ENCODE measurements around the gene MID1. TPM values are rescaled to one million over a fixed set of nuclear protein-coding genes. Genes with fewer than 3 reads are reported as not detected.

MID1 gene
- total RNA-seq, 1 donor from 2014 or later: 13.9 TPM

GRCh38 chrX:10471418-10471817, 149.0 kb downstream of the MID1 start:
- TF ChIP-seq CTCF (IDR thresholded peaks at IDR 0.05): no peak
- no peak overlapping the region for H3K27ac Mint-ChIP-seq (ENCODE audit: unreplicated experiment)
- peaks cover 2% of the 10 kb centered on the region for H3K36me3 Mint-ChIP-seq (ENCODE audit: low read depth)
- no peak for DNase-seq (ENCODE audit: low spot score)
- H3K27me3 Mint-ChIP-seq (ENCODE audit: low read depth): no peaks in the 10 kb centered on the region
- peaks cover 35% of the 10 kb centered on the region for H3K4me1 Mint-ChIP-seq (ENCODE audit: low read depth)
- no peak overlapping the region for H3K4me3 Mint-ChIP-seq (ENCODE audit: unreplicated experiment)
- peaks cover 11% of the 10 kb centered on the region for H3K9me3 Mint-ChIP-seq (ENCODE audit: low read depth)

GRCh38 chrX:10470009-10470408, 150.4 kb downstream of the MID1 start:
- no peak overlapping the region for H3K27ac Mint-ChIP-seq (ENCODE audit: unreplicated experiment)
- peaks cover 30% of the 10 kb centered on the region for H3K4me1 Mint-ChIP-seq (ENCODE audit: low read depth)
- DNase-seq (ENCODE audit: low spot score): no peak
- peaks cover 2% of the 10 kb centered on the region for H3K36me3 Mint-ChIP-seq (ENCODE audit: low read depth)
- H3K27me3 Mint-ChIP-seq (ENCODE audit: low read depth): no peaks in the 10 kb centered on the region
- peaks cover 11% of the 10 kb centered on the region for H3K9me3 Mint-ChIP-seq (ENCODE audit: low read depth)
- H3K4me3 Mint-ChIP-seq (ENCODE audit: unreplicated experiment): no peak overlapping the region
- TF ChIP-seq CTCF (IDR thresholded peaks at IDR 0.05): no peak

- Mint-ChIP-seq H3K4me3 (ENCODE audit: unreplicated experiment) (no peak overlapping the region), H3K4me1 (ENCODE audit: low read depth) (peaks cover 16% of the 10 kb centered on the region), H3K27me3 (ENCODE audit: low read depth) (no peaks in the 10 kb centered on the region), H3K36me3 (ENCODE audit: low read depth) (no peaks in the 10 kb centered on the region), H3K27ac (ENCODE audit: unreplicated experiment) (peak overlapping the region; percentile 62), H3K9me3 (ENCODE audit: low read depth) (peaks cover 18% of the 10 kb centered on the region)
- no peak for DNase-seq (ENCODE audit: low spot score)
- no peak for TF ChIP-seq CTCF (IDR thresholded peaks at IDR 0.05)
Observed at GRCh38 chrX:10467793-10468192, 152.6 kb downstream of the MID1 start.

- H3K9me3 Mint-ChIP-seq (ENCODE audit: low read depth): peaks cover 18% of the 10 kb centered on the region
- no peaks in the 10 kb centered on the region for H3K27me3 Mint-ChIP-seq (ENCODE audit: low read depth)
- H3K4me1 Mint-ChIP-seq (ENCODE audit: low read depth): peaks cover 14% of the 10 kb centered on the region
- TF ChIP-seq CTCF (IDR thresholded peaks at IDR 0.05): no peak
- H3K4me3 Mint-ChIP-seq (ENCODE audit: unreplicated experiment): no peak overlapping the region
- H3K36me3 Mint-ChIP-seq (ENCODE audit: low read depth): no peaks in the 10 kb centered on the region
- DNase-seq (ENCODE audit: low spot score): no peak
- H3K27ac Mint-ChIP-seq (ENCODE audit: unreplicated experiment): no peak overlapping the region
Observed at GRCh38 chrX:10465254-10465653, 155.1 kb downstream of the MID1 start.

- Mint-ChIP-seq H3K9me3 (ENCODE audit: low read depth) (peaks cover 13% of the 10 kb centered on the region), H3K27me3 (ENCODE audit: low read depth) (no peaks in the 10 kb centered on the region), H3K36me3 (ENCODE audit: low read depth) (peaks cover 5% of the 10 kb centered on the region), H3K4me1 (ENCODE audit: low read depth) (peaks cover 8% of the 10 kb centered on the region), H3K4me3 (ENCODE audit: unreplicated experiment) (no peak overlapping the region), H3K27ac (ENCODE audit: unreplicated experiment) (no peak overlapping the region)
- TF ChIP-seq CTCF (IDR thresholded peaks at IDR 0.05): no peak
- DNase-seq (ENCODE audit: low spot score): no peak
Observed at GRCh38 chrX:10457092-10457491, 163.3 kb downstream of the MID1 start.

All from chondrocyte (in vitro differentiated cells).